DMS 273 treated with DMSO at 0.1 percent for 48 hours (cell line): Measurements from ENCODE around the gene MMAB.

Experiments
- DNase-seq: peaks from one replicate; lab custom pipeline; 2025; lab: John Stamatoyannopoulos, UW

The MMAB gene

GRCh38 chr12:109583733-109584132 is 10.4 kb upstream of the MMAB start:
- no peak for DNase-seq

DNA sequence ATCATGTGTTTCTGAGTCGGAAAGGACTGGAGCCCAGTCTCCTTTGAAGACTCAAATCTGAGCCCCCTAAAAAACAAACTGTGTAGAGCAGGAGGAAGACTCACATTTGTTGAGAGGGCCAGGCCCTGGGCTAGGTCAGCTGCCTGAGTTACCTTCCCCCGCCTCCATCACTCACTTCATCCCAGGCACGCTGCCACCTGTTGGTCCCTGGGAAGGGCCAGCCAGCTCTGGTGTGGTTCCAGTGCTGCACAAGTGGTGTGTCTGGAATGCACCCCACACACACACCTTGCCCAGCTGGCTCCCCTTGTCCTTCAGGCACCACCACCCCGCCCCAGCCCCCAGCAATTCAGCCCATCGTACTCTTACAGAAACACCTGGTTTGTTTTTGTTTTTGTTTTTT is 9.3 kb upstream of the MMAB start:
- no peak for DNase-seq

DNA sequence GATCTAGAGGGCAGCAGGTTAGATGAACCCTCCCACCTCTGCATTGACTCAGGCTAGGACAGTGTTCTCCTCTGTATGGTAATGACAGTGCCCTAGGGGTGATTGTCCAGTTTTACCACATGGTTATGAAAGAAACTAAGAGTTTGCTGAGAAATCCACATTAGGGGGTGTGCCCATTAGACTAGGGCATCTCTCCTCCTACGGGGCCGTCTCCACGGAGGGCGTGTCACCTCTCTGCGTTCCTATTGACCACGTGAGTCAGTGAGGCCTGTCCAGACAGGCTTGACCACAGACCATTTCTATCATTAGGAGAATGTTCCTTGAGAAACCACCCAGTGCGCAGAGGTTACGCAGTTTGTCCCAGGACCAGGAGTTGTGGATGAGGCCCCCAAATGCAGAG is 8.6 kb upstream of the MMAB start:
- no peak for DNase-seq

DNA sequence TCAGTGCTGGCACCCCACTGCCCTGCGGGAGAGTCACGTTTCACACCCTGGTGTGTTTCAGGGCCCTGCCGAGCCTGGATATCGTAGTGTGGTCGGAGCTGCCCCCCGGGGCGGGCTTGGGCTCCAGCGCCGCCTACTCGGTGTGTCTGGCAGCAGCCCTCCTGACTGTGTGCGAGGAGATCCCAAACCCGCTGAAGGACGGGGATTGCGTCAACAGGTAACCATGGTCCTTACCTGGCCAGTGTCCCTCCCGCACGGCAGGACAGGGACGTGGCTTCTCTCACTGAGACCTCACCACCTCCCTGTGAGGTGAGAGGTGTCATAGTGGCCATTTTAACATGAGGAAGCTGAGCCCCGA is 8.0 kb upstream of the MMAB start:
- DNase-seq = no peak

- DNase-seq = no peak
Measured at GRCh38 chr12:109580684-109581333, 7.5 kb upstream of the MMAB start.

- DNase-seq = no peak
Measured at GRCh38 chr12:109580272-109580671, 7.0 kb upstream of the MMAB start.

DNA sequence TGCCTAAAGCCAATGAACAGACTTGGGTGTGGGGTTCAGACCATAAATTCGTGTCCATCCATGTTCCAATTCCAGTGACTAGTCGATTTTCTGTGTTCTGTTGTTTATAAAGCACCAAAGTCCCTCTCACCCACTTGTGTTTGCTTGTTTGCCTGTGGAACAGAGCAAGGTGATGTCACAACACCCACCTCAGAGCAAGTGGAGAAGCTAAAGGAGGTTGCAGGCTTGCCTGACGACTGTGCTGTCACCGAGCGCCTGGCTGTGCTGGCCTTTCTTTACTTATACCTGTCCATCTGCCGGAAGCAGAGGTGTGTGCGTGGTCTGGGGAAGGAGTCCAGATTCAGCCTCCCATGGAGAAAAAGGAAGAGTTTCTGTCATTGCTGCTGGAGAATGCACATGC is 6.3 kb upstream of the MMAB start:
- DNase-seq = no peak

GRCh38 chr12:109578330-109578927 is 5.1 kb upstream of the MMAB start:
- DNase-seq = no peak

GRCh38 chr12:109577311-109577710 is 4.0 kb upstream of the MMAB start:
- no peak for DNase-seq

DNA sequence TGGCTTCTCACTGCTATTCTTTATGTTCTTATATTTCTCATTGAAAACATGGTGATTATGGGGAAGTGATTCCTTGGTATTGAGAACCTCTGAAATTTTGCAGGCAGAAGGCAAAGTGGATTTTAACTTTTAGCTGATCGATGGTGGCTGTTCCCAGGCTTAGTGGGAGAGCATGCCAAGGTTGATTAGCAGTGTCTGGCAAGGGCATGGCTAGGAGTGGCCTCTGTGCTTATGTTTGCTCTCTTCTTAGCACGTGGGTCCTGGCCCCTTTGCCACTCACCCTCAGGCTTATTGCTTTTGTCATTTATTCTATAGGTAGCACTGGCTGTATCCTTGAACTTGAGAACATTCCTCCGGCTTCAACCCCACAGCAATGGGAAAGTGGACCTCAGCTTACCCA is 2.4 kb upstream of the MMAB start:
- no peak for DNase-seq

DNA sequence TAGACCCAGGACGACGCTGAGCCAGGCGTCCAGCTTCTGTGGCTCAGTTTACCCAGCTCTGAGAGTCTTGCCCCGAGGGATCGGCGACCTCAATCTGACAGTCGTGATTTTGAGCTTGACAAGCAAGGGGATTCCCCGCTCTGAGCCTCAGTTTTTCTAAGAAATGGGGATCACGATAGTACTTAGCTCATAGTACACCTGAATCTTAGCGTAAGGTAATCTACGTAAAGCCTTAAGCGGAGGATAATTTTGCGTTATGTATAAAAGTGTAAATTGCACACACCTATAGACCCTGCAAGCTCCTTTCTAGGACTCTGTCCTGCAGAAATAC is 575 bp upstream of the MMAB start:
- DNase-seq = no peak

- DNase-seq = no peak
Measured at GRCh38 chr12:109572506-109572845, 828 bp downstream of the MMAB start.

DNA sequence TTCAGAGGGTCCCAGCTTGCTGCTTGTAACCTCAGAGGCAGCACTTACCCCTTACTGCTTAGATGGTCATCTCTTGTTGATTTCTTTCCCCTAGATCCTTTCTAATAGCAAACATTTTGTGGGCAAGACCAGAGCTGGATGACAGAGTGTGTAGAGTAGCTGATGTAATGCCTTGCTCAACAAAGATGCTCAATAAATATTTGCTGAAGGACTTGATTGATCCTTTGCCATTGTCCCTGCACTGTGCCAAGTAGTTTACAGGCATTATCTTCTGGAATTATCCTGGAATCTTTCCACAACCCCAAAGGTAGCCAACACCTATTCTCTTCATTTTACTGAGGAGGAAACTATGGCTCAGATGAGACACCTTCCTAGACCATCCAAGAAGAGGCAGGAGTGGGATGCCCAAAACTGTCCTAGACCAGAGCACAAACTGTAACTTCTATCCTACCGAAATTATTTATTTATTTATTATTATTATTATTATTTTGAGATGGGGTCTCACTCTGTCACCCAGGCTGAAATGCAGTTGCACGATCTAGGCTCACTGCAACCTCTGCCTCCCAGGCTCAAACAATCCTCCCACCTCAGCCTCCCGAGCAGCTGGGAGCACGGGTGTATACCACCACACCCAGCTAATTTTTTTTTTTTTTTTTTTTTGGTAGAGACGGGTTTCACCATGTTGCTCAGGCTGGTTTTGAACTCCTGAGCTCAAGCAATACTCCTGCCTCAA is 1.4 kb downstream of the MMAB start:
- no peak for DNase-seq

GRCh38 chr12:109568486-109568885 is 4.8 kb downstream of the MMAB start:
- no peak for DNase-seq

GRCh38 chr12:109567967-109568366 is 5.3 kb downstream of the MMAB start:
- DNase-seq = no peak

DNA sequence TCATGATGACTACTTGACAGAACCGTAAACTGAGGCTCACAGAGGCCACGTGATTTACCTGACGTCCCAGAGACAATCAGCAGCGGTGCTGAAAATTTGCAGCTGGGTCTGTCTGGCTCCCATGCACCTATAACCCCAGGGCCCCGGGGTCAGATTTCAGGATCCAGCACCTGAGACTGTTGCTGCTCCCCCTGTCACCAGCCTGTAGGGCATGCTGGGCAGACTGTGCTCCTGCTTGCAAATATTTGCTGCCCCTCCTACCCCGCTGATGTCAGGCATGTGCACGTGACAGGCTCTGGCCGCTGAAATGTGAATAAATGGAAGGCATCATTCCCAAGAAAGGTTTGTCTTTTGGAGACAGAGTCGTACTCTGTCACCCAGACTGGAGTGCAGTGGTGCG is 6.0 kb downstream of the MMAB start:
- DNase-seq = no peak

DNA sequence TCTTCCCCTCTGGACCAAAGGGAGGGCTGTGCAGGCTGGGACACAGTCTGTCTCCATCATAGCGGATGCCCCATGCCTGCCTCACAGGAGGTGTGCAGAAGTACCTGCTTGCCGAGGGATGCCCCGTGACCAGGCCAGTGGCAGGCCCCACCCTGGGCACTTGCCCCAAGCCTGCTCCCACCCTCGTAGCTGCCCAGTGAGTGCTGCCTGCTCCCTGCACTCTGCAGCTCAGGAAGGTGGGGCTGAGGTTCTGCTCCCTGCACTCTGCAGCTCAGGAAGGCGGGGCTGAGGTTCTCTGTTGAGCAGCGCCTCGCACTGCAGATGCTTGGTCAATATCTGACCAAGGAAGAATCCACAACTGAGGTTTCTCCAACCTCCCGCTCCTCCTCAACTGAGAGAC is 6.9 kb downstream of the MMAB start:
- DNase-seq = no peak

DNA sequence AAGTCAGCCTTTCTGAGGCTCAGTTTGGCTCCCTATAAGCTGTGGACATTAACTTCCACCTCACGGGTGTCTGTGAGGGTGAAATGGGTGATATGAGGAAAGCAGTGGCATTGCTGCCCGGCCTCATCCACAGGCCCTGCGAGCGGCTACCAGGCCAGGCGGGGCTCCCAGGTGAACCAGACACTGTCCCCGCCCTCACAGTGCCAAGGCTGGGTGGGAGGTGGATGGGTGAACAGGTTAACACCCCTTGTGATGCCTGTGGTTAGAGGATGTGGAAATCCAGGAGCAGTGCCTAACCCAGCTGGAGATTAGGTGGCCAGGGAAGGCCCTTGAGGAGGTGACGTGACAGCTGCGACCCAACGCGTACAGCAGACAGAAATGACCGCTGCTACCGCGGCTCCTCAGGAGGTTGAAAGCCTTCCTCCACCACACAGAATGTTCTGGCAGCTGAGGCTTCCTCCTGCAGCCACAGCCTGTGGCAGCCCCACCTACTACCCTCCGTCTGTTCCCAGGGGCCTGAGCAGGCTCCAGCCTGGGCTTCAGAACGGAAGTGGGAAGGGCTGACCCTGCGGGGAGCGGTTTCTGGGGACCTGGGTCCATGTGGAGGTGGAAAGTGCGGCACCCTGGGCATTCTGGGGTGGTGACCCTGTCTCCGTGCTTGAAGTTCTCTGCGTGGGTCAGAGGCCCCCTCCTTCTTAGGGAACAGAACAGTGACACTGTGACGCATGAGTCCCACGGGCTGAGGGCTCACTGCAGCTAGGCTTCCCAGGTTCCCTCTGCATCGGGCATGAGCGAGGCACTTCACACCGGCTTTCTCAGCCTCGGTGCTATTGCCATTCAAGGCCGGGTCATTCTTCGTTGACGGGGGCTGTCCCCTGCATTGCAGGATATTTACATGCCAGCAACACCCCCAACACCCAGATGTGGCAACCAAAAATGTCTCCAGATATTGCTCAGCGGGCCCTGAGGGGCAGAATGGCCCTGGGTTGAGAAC is 9.7 kb downstream of the MMAB start:
- DNase-seq = no peak

DNA sequence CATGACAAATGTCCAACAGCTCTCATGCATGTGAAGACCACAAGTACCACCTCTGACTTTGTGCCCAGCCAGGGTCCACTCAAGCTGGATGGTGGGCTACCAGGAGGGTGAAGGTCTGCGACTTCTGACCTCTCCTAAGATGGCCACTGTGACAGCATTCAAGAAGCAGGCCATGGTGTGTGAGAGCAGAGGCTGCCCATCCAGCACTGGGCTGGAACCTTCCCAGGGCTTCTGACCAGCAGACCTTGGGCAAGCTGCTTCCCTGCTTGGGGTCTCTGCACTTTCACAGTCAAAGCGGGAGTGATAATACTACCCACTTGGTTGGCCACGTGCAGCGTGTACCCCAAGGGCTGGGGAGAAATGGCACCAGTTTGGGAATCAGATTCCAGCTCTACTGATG is 10.4 kb downstream of the MMAB start:
- DNase-seq = no peak

DNA sequence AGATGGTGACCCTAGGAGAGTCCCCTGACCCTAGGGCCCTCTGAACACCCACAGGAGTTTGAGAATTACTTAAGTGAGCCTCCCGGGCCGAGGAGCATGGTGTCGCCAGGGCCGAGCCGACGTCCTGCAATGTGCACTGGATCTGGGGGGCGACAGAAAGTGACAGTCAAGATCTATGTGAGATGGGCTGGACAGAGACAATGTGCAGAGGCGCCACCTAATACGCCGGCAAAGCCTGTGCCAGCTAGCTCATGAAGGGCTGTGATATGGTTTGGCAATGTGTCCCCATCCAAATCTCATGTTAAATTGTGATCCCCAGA is 11.6 kb downstream of the MMAB start:
- no peak for DNase-seq

GRCh38 chr12:109560867-109561710 is 12.2 kb downstream of the MMAB start:
- no peak for DNase-seq

GRCh38 chr12:109559601-109560000 is 13.7 kb downstream of the MMAB start:
- DNase-seq = no peak
